Breast epithelium (tissue), 3 donors: ENCODE data around the gene ZNF76.

ENCODE experiments used
- CTCF ChIP-seq, 3 donors: fragments of 450-650 bp; IDR thresholded peaks; one replicate each; pipeline ENCODE4 v1.5.1; 2016 to 2017; ENCODE audit warnings: antibody characterized with exemption in 3 of 3, mild to moderate bottlenecking in 3 of 3, moderate library complexity in 3 of 3
- POLR2A ChIP-seq: fragments of 450-650 bp; IDR thresholded peaks from one replicate; pipeline ENCODE4 v1.6.1; 2016; ENCODE audit warnings: antibody characterized with exemption, mild to moderate bottlenecking, moderate library complexity
- POLR2AphosphoS5 ChIP-seq, 3 donors: sonication (generic); formaldehyde crosslinking; IDR thresholded peaks; one replicate each; pipeline ENCODE4 v1.6.1; 2017; ENCODE audit warnings: antibody characterized with exemption in 3 of 3

- TF ChIP-seq POLR2A (no peak), CTCF (IDR thresholded peaks at IDR 0.05) (no peak), POLR2AphosphoS5 (IDR thresholded peaks at IDR 0.05) (no peak)
Observed at GRCh38 chr6:35282472-35282871, 22.9 kb downstream of the ZNF76 start.
